Body of pancreas (tissue), 4 donors: ENCODE results near the gene THSD7B. TPM values are rescaled to one million over a fixed set of nuclear protein-coding genes. Genes with fewer than 3 reads are reported as not detected.

Source experiments
- ATAC-seq: fragments of 150-250 bp; one replicate; pipeline ENCODE4 v1.9.1; 2016
- DNase-seq, 4 donors: peaks; one replicate each; pipeline ENCODE4 v3.0.0-alpha.2; 2019
- H3K27ac ChIP-seq, 4 donors: fragments of 200-600 bp; sonication (generic); 1 replicate in 3 of 4; 2 replicates in 1 of 4; pipeline versions ENCODE4 v1.5.1 to v1.6.1; 2016 to 2019; ENCODE audit warnings: mild to moderate bottlenecking in 1 of 4, mixed read lengths in 1 of 4, moderate library complexity in 1 of 4
- H3K27me3 ChIP-seq, 2 donors: fragments of 200-600 bp; sonication (generic); one replicate each; pipeline ENCODE4 v1.6.0; 2016; ENCODE audit warnings: mild to moderate bottlenecking in 1 of 2
- H3K36me3 ChIP-seq, 2 donors: fragments of 200-600 bp; sonication (generic); replicated peaks in 1 of 2; 2 replicates each; pipeline ENCODE4 v1.5.1; 2016; ENCODE audit warnings: low read depth in 2 of 2; ENCODE audit not compliant: insufficient read depth in 1 of 2
- H3K4me1 ChIP-seq: fragments of 200-600 bp; sonication (generic); one replicate; pipeline ENCODE4 v1.6.0; 2016
- H3K4me3 ChIP-seq, 2 donors: fragments of 200-600 bp; sonication (generic); 1 replicate in 1 of 2; 2 replicates in 1 of 2; pipeline ENCODE4 v1.5.1; 2016 to 2019
- H3K9me3 ChIP-seq, 3 donors: fragments of 200-600 bp; sonication (generic); 1 replicate in 2 of 3; 2 replicates in 1 of 3; pipeline ENCODE4 v1.5.1; 2016
- POLR2A ChIP-seq, 3 donors: fragments of 450-650 bp; IDR thresholded peaks; one replicate each; pipeline ENCODE4 v1.6.1; 2016; ENCODE audit warnings: antibody characterized with exemption in 3 of 3, mild to moderate bottlenecking in 2 of 3
- WGBS, 2 donors: methylation state at CpG; one replicate each; pipeline ENCODE4 v1.1.5; 2017; 5-methylcytosine and 5-hydroxymethylcytosine counted together
- intact Hi-C: fragments of 100-400 bp; cut with DNase I; formaldehyde crosslinking; loops from one replicate; pipeline ENCODE4 v1.15.1; 2023
- total RNA-seq, 2 donors: library from RNA; depleted of rRNA; stranded (reverse); fragments of >200 nt; gene quantifications; one replicate each; pipeline ENCODE4 v1.1.0, GENCODE V29; 2016
- TF ChIP-seq, protein P1 (sequence below), 7 experiments: fragments of 450-650 bp in 4 of 7; fragments of 200-600 bp in 3 of 7; sonication (generic) in 3 of 7; IDR thresholded peaks; one replicate each; pipeline ENCODE4 v1.5.1; 2016 to 2019; ENCODE audit warnings: antibody characterized with exemption in 7 of 7

The THSD7B gene
- total RNA-seq, 2 donors from 2014 or later: 0.26 to 0.33 TPM

DNA sequence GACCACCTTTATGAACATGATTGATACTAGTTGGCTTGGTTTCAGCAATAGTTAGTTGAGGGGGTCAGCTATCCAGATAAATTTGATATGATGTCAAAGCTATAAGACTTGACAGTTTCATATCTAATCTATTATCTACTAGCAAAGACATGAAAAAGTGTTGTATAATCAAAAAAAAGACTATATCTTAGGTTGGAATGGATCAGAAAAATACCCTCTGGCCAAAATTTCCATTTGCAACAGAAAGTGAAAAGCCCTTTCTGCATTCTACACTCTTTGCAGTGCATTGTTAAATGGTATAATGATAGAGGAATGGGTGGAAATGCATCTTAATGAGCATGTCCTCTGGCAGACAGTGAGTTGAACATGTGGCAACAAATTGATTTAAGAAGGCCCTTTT, 242.6 kb downstream of the THSD7B start:
- intact Hi-C loops: no loop called here
- TF ChIP-seq POLR2A (IDR thresholded peaks at IDR 0.05): no peak
- TF ChIP-seq, protein P1, sequence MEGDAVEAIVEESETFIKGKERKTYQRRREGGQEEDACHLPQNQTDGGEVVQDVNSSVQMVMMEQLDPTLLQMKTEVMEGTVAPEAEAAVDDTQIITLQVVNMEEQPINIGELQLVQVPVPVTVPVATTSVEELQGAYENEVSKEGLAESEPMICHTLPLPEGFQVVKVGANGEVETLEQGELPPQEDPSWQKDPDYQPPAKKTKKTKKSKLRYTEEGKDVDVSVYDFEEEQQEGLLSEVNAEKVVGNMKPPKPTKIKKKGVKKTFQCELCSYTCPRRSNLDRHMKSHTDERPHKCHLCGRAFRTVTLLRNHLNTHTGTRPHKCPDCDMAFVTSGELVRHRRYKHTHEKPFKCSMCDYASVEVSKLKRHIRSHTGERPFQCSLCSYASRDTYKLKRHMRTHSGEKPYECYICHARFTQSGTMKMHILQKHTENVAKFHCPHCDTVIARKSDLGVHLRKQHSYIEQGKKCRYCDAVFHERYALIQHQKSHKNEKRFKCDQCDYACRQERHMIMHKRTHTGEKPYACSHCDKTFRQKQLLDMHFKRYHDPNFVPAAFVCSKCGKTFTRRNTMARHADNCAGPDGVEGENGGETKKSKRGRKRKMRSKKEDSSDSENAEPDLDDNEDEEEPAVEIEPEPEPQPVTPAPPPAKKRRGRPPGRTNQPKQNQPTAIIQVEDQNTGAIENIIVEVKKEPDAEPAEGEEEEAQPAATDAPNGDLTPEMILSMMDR (IDR thresholded peaks at IDR 0.05): no peak
- H3K27me3 ChIP-seq: no peaks in the 10 kb centered on the region
- ATAC-seq: no peak
- no peak overlapping the region for H3K27ac ChIP-seq
- no peaks in the 10 kb centered on the region for H3K4me1 ChIP-seq
- DNase-seq: no peak
- H3K4me3 ChIP-seq: no peak overlapping the region
- H3K9me3 ChIP-seq: no peaks in the 10 kb centered on the region
- H3K36me3 ChIP-seq: no peaks in the 10 kb centered on the region

DNA sequence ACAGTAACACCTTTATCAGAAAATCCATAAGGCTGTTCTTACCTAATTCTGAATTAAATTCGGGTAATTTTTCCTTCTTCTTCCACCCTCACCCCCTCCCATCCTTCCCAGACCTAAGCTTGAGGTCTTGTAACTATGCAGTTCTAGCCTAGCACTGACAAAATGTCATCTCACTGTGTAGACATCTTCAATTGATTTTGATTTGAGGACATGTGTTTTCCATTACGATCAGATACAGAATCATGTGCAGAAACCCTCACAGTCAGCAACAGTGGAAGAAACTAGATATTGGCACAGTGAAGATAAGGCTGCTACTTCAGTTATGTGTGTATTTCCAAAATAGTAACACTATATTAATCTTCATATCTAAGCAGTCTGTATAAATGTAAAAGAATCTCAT, 244.6 kb downstream of the THSD7B start:
- intact Hi-C loops: no loop called here
- no peak for TF ChIP-seq POLR2A (IDR thresholded peaks at IDR 0.05)
- TF ChIP-seq, protein P1 (IDR thresholded peaks at IDR 0.05): no peak
- ATAC-seq (no peak), DNase-seq (no peak)
- no peaks in the 10 kb centered on the region for H3K9me3 ChIP-seq
- no peak overlapping the region for H3K27ac ChIP-seq
- no peak overlapping the region for H3K4me3 ChIP-seq
- H3K27me3 ChIP-seq: no peaks in the 10 kb centered on the region
- H3K36me3 ChIP-seq: no peaks in the 10 kb centered on the region
- 43% methylated on average over 2 of the region's 2 CpGs for WGBS, 2 donors
- H3K4me1 ChIP-seq: no peaks in the 10 kb centered on the region

DNA sequence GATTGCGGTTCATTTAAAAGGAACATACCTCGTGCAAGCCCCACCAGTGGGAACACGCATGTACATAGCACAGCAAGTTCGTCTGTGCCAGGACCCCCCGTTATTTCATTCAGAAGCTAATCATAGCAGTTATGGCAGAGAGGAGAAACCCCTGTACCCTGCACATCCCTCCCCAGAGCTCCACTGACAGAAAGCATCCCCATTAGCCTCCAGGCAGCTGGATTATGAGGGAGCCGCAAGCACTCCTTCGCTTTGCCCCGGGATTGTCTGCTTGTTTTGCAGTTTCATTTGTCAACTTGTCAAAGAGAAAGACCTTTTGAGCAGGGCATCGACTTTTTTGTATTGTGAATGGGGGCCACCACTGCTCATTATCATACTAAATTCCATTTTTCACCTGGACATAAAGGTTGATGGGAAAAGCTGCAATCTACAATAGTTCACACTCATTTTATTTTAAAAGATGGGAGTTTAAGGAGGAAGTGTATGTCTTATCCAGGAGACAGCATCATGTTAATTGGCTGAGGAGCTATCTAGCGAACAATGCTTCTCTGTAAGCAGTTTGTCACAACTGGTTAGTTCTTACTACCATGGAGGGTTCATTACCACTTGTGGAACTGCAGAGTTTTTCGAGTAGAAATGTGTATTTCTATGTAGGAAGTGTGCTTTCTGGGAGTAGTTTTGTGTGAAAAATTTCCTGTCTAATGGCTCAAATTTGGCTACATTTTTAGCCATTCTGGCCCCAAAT, 255.3 kb downstream of the THSD7B start:
- H3K4me1 ChIP-seq: no peaks in the 10 kb centered on the region
- TF ChIP-seq, protein P1 (IDR thresholded peaks at IDR 0.05): no peak
- no peak for TF ChIP-seq POLR2A (IDR thresholded peaks at IDR 0.05)
- H3K4me3 ChIP-seq: no peak overlapping the region
- no peak for ATAC-seq
- H3K27ac ChIP-seq: no peak overlapping the region
- no peaks in the 10 kb centered on the region for H3K27me3 ChIP-seq
- H3K36me3 ChIP-seq: no peaks in the 10 kb centered on the region
- 29 to 33% methylated on average over 11 of the region's 11 CpGs for WGBS, 2 donors
- H3K9me3 ChIP-seq: no peaks in the 10 kb centered on the region
- intact Hi-C loops: no loop called here
- DNase-seq: no peak

DNA sequence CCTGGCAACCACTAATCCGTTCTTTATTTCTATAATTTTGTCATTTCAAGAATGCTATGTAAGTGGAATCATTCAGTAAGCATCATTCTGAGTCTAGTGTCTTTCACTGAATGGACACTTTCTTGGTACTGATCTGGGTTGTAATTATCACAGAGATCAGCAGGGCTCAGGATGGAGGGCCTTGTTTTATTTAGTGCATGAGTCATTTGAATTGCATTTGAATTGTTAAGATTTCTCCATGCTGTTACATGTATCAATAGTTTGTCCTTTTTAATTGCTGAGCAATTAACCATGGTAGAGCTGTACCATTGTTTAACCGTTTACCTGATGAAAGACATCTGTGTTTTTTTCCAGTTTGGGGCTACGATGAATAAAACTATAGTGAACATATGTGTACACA, 256.4 kb downstream of the THSD7B start:
- intact Hi-C loops: no loop called here
- WGBS, 2 donors: 61 to 70% methylated on average over 3 of the region's 3 CpGs
- TF ChIP-seq POLR2A (IDR thresholded peaks at IDR 0.05): no peak
- TF ChIP-seq, protein P1 (IDR thresholded peaks at IDR 0.05): no peak

DNA sequence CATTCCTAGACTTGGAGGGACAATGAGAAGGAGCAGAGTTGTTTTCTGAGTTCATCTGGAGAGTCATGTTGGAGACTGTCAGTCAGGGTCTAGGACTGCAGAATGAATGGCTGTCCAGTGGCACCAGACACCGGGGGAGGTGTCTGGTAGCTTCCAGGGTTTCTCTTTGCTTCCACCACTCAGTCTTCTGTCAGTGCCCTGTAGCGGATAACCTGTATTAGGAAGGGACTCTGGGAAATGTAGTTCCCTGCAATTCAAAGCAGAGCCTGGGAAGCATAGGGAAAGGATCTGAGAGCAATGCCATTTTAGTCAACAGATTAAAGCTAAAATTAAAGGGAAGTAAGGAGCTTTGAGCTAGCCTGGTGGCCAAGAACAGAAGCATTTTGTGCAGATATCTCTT, 257.9 kb downstream of the THSD7B start:
- WGBS, 2 donors: 41 to 47% methylated on average over 2 of the region's 2 CpGs
- ATAC-seq (no peak), DNase-seq (no peak)
- intact Hi-C loops: no loop called here
- TF ChIP-seq, protein P1 (IDR thresholded peaks at IDR 0.05): no peak
- no peak for TF ChIP-seq POLR2A (IDR thresholded peaks at IDR 0.05)
- Histone ChIP-seq H3K9me3 (no peaks in the 10 kb centered on the region), H3K4me3 (no peak overlapping the region), H3K4me1 (no peaks in the 10 kb centered on the region), H3K36me3 (no peaks in the 10 kb centered on the region), H3K27me3 (no peaks in the 10 kb centered on the region), H3K27ac (no peak overlapping the region)

More for the DNA sequence above, 256.4 kb downstream of the THSD7B start:
- ATAC-seq: no peak
- no peaks in the 10 kb centered on the region for H3K9me3 ChIP-seq
- H3K27me3 ChIP-seq: no peaks in the 10 kb centered on the region
- no peaks in the 10 kb centered on the region for H3K4me1 ChIP-seq
- DNase-seq: no peak
- no peak overlapping the region for H3K4me3 ChIP-seq
- H3K36me3 ChIP-seq: no peaks in the 10 kb centered on the region
- no peak overlapping the region for H3K27ac ChIP-seq
